GM12872 (cell line): ENCODE data around the gene PIP4K2B.

Source experiments
- TF ChIP-seq, protein P1 (sequence below): IDR thresholded peaks from 3 replicates; pipeline ENCODE4 v1.5.1; 2011; ENCODE audit warnings: low read depth, mild to moderate bottlenecking, low read length, moderate library complexity; ENCODE audit not compliant: insufficient read depth

PIP4K2B gene

DNA sequence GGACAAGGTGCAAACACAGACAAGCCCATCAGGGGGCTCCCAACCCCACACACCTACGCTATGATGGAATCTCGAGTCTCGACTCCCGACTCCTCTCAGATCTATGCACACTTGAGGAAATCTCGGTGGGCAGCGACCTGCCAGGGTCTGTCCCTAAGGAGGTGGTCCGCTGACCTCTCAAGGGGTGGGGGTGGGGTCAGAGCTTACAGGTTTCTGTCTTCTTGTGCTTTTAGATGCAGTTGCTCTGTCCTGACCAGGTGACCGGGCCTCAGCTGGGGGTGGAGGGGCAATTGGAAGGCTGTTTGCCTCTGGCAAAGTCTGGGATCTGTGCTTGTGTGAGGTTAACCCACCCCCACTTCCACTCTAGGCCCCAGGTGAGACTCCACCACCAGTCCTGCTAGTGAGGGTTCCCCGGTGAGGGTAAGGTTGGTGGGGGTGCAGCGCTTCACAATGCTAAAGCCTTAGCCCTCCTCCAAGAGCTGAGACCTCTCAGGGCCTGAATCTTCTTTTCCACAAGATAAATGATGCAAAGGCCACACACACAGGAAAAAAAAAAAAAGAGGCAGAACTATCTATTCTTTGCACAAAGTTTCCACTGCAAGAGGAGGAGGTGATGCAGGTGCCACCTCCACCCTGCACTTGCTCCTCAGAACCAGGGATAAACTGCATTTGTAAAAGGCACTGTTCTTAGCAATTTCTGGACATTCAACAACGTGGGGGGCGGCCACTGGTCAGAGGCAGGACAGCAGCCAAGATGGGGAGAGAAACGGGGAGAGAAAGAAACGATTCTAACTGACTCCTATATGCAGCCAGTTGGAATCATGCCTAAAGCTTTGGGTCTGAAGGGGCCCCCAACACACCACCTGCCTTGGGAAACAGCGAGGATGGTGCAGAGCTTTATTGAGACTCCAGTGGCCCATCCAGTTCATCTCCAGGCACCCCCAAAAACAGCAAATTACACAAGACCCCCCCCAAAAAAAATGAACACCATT lies 65.1 kb downstream of the PIP4K2B start:
- TF ChIP-seq, protein P1, sequence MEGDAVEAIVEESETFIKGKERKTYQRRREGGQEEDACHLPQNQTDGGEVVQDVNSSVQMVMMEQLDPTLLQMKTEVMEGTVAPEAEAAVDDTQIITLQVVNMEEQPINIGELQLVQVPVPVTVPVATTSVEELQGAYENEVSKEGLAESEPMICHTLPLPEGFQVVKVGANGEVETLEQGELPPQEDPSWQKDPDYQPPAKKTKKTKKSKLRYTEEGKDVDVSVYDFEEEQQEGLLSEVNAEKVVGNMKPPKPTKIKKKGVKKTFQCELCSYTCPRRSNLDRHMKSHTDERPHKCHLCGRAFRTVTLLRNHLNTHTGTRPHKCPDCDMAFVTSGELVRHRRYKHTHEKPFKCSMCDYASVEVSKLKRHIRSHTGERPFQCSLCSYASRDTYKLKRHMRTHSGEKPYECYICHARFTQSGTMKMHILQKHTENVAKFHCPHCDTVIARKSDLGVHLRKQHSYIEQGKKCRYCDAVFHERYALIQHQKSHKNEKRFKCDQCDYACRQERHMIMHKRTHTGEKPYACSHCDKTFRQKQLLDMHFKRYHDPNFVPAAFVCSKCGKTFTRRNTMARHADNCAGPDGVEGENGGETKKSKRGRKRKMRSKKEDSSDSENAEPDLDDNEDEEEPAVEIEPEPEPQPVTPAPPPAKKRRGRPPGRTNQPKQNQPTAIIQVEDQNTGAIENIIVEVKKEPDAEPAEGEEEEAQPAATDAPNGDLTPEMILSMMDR = peak; percentile 60

DNA sequence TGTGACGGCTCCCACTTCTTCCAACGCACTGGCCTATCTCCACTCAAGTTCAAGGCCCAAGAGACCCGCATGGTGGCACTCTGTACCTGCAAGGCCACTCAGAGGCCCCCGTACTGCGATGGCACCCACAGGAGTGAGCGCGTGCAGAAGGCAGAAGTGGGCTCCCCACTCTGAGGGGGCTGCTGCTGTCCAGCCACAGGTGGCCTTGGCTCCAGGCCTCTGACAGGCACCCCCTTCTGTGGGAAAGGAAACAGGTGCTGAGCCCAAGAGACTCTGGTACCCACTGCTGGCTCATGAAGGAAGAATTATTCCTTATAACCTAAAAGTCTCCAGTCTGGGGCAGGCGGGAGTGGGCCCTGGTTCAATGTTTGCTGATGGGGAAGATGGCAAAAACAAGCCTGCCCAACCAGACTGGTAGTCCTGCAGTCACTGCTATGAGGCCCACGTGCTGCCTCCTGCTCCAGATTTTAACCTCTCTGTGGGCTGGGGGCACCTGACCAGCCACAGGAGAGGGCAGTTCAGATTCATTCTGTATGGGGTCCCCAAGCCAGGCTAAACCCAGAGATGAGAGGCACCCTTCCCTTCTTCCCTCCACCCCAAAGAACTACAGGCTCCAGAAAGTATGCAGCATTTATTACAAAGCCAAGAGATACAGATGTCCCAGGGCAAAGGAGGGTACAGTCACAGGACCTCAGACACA lies 65.9 kb downstream of the PIP4K2B start:
- TF ChIP-seq, protein P1 = no peak

GRCh38 chr17:38732376-38733281 lies 66.7 kb downstream of the PIP4K2B start:
- TF ChIP-seq, protein P1 = no peak

DNA sequence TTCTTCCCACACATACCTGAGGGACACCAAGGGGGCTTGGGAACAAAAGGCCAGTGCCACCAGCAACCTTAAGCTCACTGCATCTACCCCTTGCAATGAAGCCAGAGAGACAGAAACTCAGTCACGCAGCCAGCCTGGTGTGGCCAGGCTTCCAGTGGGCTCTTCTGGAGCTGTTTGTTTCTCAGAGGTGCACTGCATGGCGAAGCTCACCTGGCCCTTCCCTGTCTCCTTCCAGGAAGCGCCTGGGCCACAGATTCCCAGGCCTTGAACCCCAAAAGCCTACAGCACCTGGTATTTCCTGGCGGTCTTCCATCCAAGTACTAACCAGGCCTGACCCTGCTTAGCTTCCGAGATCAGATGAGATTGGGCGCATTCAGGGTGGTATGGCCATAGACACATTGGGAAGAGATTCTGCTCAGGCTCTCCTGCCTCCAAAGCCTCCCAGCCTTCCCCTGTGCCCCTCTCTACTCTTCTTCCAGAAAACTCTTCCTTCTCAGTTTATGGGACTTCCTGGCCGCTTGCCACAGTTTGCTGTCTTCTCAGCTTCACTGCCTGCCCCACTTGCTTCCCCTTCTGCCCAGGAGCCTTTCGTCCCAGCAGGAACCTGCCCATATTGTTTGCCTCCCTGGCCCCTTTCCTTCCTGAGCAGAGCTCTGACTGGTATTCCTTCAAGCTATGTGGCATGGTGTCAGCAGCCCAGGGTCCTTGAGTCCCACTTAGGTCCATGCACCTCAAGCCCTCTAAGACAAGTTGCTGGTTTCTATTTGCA lies 67.6 kb downstream of the PIP4K2B start:
- TF ChIP-seq, protein P1 = no peak

- TF ChIP-seq, protein P1 = no peak
These were observed 68.6 kb downstream of the PIP4K2B start for GRCh38 chr17:38730526-38731379.

GRCh38 chr17:38729886-38730525 lies 69.3 kb downstream of the PIP4K2B start, which contains the start of gene CISD3:
Gene CISD3 (plus strand): TSS chr17:38730341. CDS start chr17:38730359, 18 bp downstream.
- TF ChIP-seq, protein P1 = peak; percentile 59; the same call in 1 of the 3 replicates
